A673 (cell line): ENCODE results near the gene CLEC16A.

Source experiments
- EZH2 ChIP-seq: fragments of 200-600 bp; sonication (generic); IDR thresholded peaks from 2 replicates; pipeline ENCODE4 v1.6.1; 2017; ENCODE audit warnings: borderline replicate concordance, low read depth, mild to moderate bottlenecking, mixed read lengths, antibody characterized with exemption, low read length; ENCODE audit not compliant: poor library complexity, severe bottlenecking
- TF ChIP-seq, protein P1 (sequence below): fragments of 300-800, 200-600 bp; sonication (generic); conservative IDR thresholded peaks from 2 replicates; pipeline ENCODE4 v1.5.1; 2017; ENCODE audit warnings: low read depth, mild to moderate bottlenecking, antibody characterized with exemption, low read length, moderate library complexity, mixed read lengths

- TF ChIP-seq, protein P1, sequence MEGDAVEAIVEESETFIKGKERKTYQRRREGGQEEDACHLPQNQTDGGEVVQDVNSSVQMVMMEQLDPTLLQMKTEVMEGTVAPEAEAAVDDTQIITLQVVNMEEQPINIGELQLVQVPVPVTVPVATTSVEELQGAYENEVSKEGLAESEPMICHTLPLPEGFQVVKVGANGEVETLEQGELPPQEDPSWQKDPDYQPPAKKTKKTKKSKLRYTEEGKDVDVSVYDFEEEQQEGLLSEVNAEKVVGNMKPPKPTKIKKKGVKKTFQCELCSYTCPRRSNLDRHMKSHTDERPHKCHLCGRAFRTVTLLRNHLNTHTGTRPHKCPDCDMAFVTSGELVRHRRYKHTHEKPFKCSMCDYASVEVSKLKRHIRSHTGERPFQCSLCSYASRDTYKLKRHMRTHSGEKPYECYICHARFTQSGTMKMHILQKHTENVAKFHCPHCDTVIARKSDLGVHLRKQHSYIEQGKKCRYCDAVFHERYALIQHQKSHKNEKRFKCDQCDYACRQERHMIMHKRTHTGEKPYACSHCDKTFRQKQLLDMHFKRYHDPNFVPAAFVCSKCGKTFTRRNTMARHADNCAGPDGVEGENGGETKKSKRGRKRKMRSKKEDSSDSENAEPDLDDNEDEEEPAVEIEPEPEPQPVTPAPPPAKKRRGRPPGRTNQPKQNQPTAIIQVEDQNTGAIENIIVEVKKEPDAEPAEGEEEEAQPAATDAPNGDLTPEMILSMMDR = no peak
- TF ChIP-seq EZH2 = no peak
These were observed 202.8 kb downstream of the CLEC16A start for GRCh38 chr16:11147033-11147753.
